Measurements from ENCODE around the gene AEN. TPM values are rescaled to one million over a fixed set of nuclear protein-coding genes. Genes with fewer than 3 reads are reported as not detected.

AEN gene
- total and polyA plus RNA-seq, 2 donors (not counting 3 experiments of a cell fraction or from before 2014, with no cell fraction given): 34.2 to 35.6 TPM

- intact Hi-C loops (cut with micrococcal nuclease) (no loop called here), dilution Hi-C loops (cut with MboI; ENCODE audit: extremely low pct_ligation_motif_present, low sequenced_read_pairs) (no loop called here)
- no peaks in the 10 kb centered on the region for H3K79me2 ChIP-seq (ENCODE audit: control insufficient read depth, insufficient read depth, low read length)
- no peak for FAIRE-seq
- H3K27me3 ChIP-seq (ENCODE audit: control insufficient read depth in 2 of 2, insufficient read depth in 2 of 2, low read length in 2 of 2): peaks cover 49 to 55% of the 10 kb centered on the region in 2 experiments
- H3K4me2 ChIP-seq (ENCODE audit: insufficient read depth, low read length): no peak overlapping the region
- H3K27ac ChIP-seq (ENCODE audit: insufficient read depth, low read depth, low read length): no peak overlapping the region
- no peaks in the 10 kb centered on the region for H3K4me1 ChIP-seq (ENCODE audit: control insufficient read depth, extremely low read depth, insufficient read depth, low read length)
- no peaks in the 10 kb centered on the region for H3K9me1 ChIP-seq (replicated peaks; ENCODE audit: control insufficient read depth, extremely low read depth, insufficient read depth, low read length)
- ChIA-PET CTCF (no interaction called here), POLR2A (no interaction called here)
- TF ChIP-seq MYC (IDR thresholded peaks at IDR 0.05; ENCODE audit: low read depth, low read length) (no peak), JUN (IDR thresholded peaks at IDR 0.05; ENCODE audit: borderline replicate concordance, insufficient read depth, insufficient read length, low read depth) (no peak), FOS (IDR thresholded peaks at IDR 0.05; ENCODE audit: borderline replicate concordance, insufficient read depth, low read length) (no peak), POLR2AphosphoS5 (IDR thresholded peaks at IDR 0.05; ENCODE audit: insufficient read depth, low read depth, low read length) (no peak), EZH2 (IDR thresholded peaks at IDR 0.05; ENCODE audit: borderline replicate concordance, low read depth, low read length, severe bottlenecking) (no peak), POLR2A (IDR thresholded peaks at IDR 0.05; ENCODE audit: low read depth, low read length) (no peak), CTCF (IDR thresholded peaks at IDR 0.05; ENCODE audit: extremely low read depth in 1 of 2, insufficient read depth in 1 of 2, low read depth in 1 of 2, low read length in 2 of 2) (no peak), MAX (IDR thresholded peaks at IDR 0.05; ENCODE audit: insufficient read depth, insufficient read length) (no peak)
- no peaks in the 10 kb centered on the region for H3K36me3 ChIP-seq (ENCODE audit: control insufficient read depth in 2 of 2, extremely low read depth in 1 of 2, insufficient read depth in 2 of 2, low read length in 2 of 2)
- no peak overlapping the region for H3K4me3 ChIP-seq (replicated peaks in 1 of 3; ENCODE audit: insufficient read depth in 1 of 3, low read depth in 1 of 3, low read length in 3 of 3)
- BruUV-seq (replicated peaks): no TSS peak
- H4K20me1 ChIP-seq (replicated peaks; ENCODE audit: control insufficient read depth, extremely low read depth, insufficient read depth, low read length): no peaks in the 10 kb centered on the region
- no peak overlapping the region for H3K9ac ChIP-seq (replicated peaks; ENCODE audit: extremely low read depth, insufficient read depth, low read length)
- H2AFZ ChIP-seq (ENCODE audit: low read depth, low read length): no peak overlapping the region
- H3K9me3 ChIP-seq (replicated peaks; ENCODE audit: control insufficient read depth, insufficient read depth, low read length): no peaks in the 10 kb centered on the region
- DNase-seq (ENCODE audit: low read depth, low spot score): no peak
Measured at GRCh38 chr15:88606070-88606794, 14.9 kb upstream of the AEN start.
